Sigmoid colon (tissue), 7 donors: ENCODE results near the gene CTDP1. TPM values are rescaled to one million over a fixed set of nuclear protein-coding genes. Genes with fewer than 3 reads are reported as not detected.

Source experiments
- DNase-seq: peaks from one replicate; pipeline ENCODE4 v3.0.0-alpha.2; 2019
- H3K27ac ChIP-seq, 4 donors: fragments of 200-600 bp; sonication (generic); one replicate each; pipeline ENCODE4 v1.5.1; 2016 to 2019; ENCODE audit warnings: mild to moderate bottlenecking in 1 of 4
- H3K27me3 ChIP-seq, 3 donors: fragments of 200-600 bp; sonication (generic); one replicate each; pipeline ENCODE4 v1.5.1; 2019; ENCODE audit warnings: mild to moderate bottlenecking in 1 of 3
- H3K36me3 ChIP-seq, 4 donors: fragments of 200-600 bp; sonication (generic); one replicate each; pipeline ENCODE4 v1.5.1; 2016 to 2019
- H3K4me1 ChIP-seq, 4 donors: fragments of 200-600 bp; sonication (generic); one replicate each; pipeline ENCODE4 v1.5.1; 2017 to 2019
- H3K4me3 ChIP-seq, 4 donors: fragments of 200-600 bp; sonication (generic); one replicate each; pipeline ENCODE4 v1.5.1; 2017 to 2019; ENCODE audit warnings: mild to moderate bottlenecking in 2 of 4, moderate library complexity in 1 of 4
- H3K9me3 ChIP-seq, 4 donors: fragments of 200-600 bp in 3 of 4; sonication (generic) in 3 of 4; one replicate each; pipeline versions ENCODE4 v1.5.1 to v1.6.1; 2013 to 2019
- CTCF ChIP-seq, 4 experiments: fragments of 450-650 bp in 3 of 4; fragments of 200-600 bp in 1 of 4; IDR thresholded peaks; one replicate each; pipeline ENCODE4 v1.5.1; 2016 to 2019; ENCODE audit warnings: antibody characterized with exemption in 4 of 4, mild to moderate bottlenecking in 3 of 4, moderate library complexity in 2 of 4
- EP300 ChIP-seq, 4 donors: sonication (generic); formaldehyde crosslinking; IDR thresholded peaks; one replicate each; pipeline ENCODE4 v1.6.1; 2017; ENCODE audit warnings: antibody characterized with exemption in 4 of 4
- POLR2A ChIP-seq, 2 donors: fragments of 450-650 bp; IDR thresholded peaks; one replicate each; pipeline ENCODE4 v1.6.1; 2016; ENCODE audit warnings: antibody characterized with exemption in 2 of 2, mild to moderate bottlenecking in 2 of 2, moderate library complexity in 2 of 2
- POLR2AphosphoS5 ChIP-seq, 4 donors: sonication (generic); formaldehyde crosslinking; IDR thresholded peaks; one replicate each; pipeline ENCODE4 v1.6.1; 2017; ENCODE audit warnings: antibody characterized with exemption in 4 of 4
- WGBS, 2 donors: extraction: QIAGEN DNeasy Blood & Tissue Kit; methylation state at CpG; one replicate each; pipeline ENCODE4 v1.1.7; 2013; 5-methylcytosine and 5-hydroxymethylcytosine counted together
- intact Hi-C: fragments of 100-400 bp; cut with DNase I; formaldehyde crosslinking; loops from one replicate; pipeline ENCODE4 v1.15.1; 2023
- polyA plus RNA-seq, 3 donors: library from polyadenylated mRNA; stranded (reverse); fragments of 200-250 nt; gene quantifications; one replicate each; pipeline ENCODE4 v1.2.3, GENCODE V29; 2013
- total RNA-seq, 4 donors: library from RNA; depleted of rRNA; stranded (reverse); fragments of >200 nt; gene quantifications; one replicate each; pipeline ENCODE4 v1.1.0, GENCODE V29; 2016
- donor health status: healthy with polysubstance abuse.
- donor health status: Bipolar disorder and iron deficiency.
- donor health status: healthy.

The CTDP1 gene
- total and polyA plus RNA-seq, 7 donors: 11.1 to 25.9 (median 14.7) TPM

- TF ChIP-seq CTCF (IDR thresholded peaks at IDR 0.05): no peak
- no peak for TF ChIP-seq EP300 (IDR thresholded peaks at IDR 0.05)
- TF ChIP-seq POLR2AphosphoS5 (IDR thresholded peaks at IDR 0.05): no peak
- TF ChIP-seq POLR2A (IDR thresholded peaks at IDR 0.05): no peak
- no peak overlapping the region for H3K27ac ChIP-seq
Measured at GRCh38 chr18:79768745-79769144, 89.1 kb downstream of the CTDP1 start.

GRCh38 chr18:79769698-79770500 lies 90.3 kb downstream of the CTDP1 start:
- TF ChIP-seq POLR2A (IDR thresholded peaks at IDR 0.05) (no peak), CTCF (IDR thresholded peaks at IDR 0.05) (no peak), POLR2AphosphoS5 (IDR thresholded peaks at IDR 0.05) (no peak), EP300 (IDR thresholded peaks at IDR 0.05) (no peak)
- intact Hi-C loops: no loop called here
- Histone ChIP-seq H3K36me3 (no peaks in the 10 kb centered on the region), H3K27me3 (peaks cover 0 to 33% (median 3%) of the 10 kb centered on the region in 3 donors), H3K9me3 (peaks cover 0 to 13% (median 2%) of the 10 kb centered on the region in 4 donors), H3K4me1 (no peaks in the 10 kb centered on the region), H3K4me3 (no peak overlapping the region), H3K27ac (no peak overlapping the region)
- WGBS, 2 donors: 85 to 88% methylated on average over 31 of the region's 31 CpGs
- peak; percentile 47 for DNase-seq

More at GRCh38 chr18:79768745-79769144, 89.1 kb downstream of the CTDP1 start:
- intact Hi-C loops: no loop called here
- H3K36me3 ChIP-seq: no peaks in the 10 kb centered on the region
- DNase-seq: no peak
- 56 to 58% methylated on average over 3 of the region's 3 CpGs for WGBS, 2 donors
- H3K4me1 ChIP-seq: no peaks in the 10 kb centered on the region
- H3K4me3 ChIP-seq: no peak overlapping the region
- H3K27me3 ChIP-seq: peaks cover 0 to 23% (median 3%) of the 10 kb centered on the region in 3 donors
- peaks cover 0 to 13% (median 2%) of the 10 kb centered on the region in 4 donors for H3K9me3 ChIP-seq

GRCh38 chr18:79770501-79770815 lies 90.9 kb downstream of the CTDP1 start:
- no peak for TF ChIP-seq EP300 (IDR thresholded peaks at IDR 0.05)
- no peak for TF ChIP-seq CTCF (IDR thresholded peaks at IDR 0.05)
- TF ChIP-seq POLR2AphosphoS5 (IDR thresholded peaks at IDR 0.05): no peak
- TF ChIP-seq POLR2A (IDR thresholded peaks at IDR 0.05): no peak
- Histone ChIP-seq H3K27ac (no peak overlapping the region), H3K9me3 (peaks cover 0 to 13% (median 2%) of the 10 kb centered on the region in 4 donors), H3K27me3 (peaks cover 3 to 38% (median 4%) of the 10 kb centered on the region in 3 donors), H3K36me3 (no peaks in the 10 kb centered on the region), H3K4me3 (no peak overlapping the region), H3K4me1 (no peaks in the 10 kb centered on the region)
- DNase-seq: peak; percentile 44
- 75 to 79% methylated on average over 11 of the region's 11 CpGs for WGBS, 2 donors
- intact Hi-C loops: no loop called here

GRCh38 chr18:79770826-79771225 lies 91.2 kb downstream of the CTDP1 start:
- no peaks in the 10 kb centered on the region for H3K36me3 ChIP-seq
- no peak overlapping the region for H3K27ac ChIP-seq
- no peak overlapping the region for H3K4me3 ChIP-seq
- peak; percentile 62 for DNase-seq
- H3K9me3 ChIP-seq: peaks cover 0 to 13% (median 2%) of the 10 kb centered on the region in 4 donors
- TF ChIP-seq EP300 (IDR thresholded peaks at IDR 0.05) (no peak), POLR2AphosphoS5 (IDR thresholded peaks at IDR 0.05) (no peak), CTCF (IDR thresholded peaks at IDR 0.05) (no peak), POLR2A (IDR thresholded peaks at IDR 0.05) (no peak)
- H3K4me1 ChIP-seq: no peaks in the 10 kb centered on the region
- H3K27me3 ChIP-seq: peaks cover 3 to 42% (median 6%) of the 10 kb centered on the region in 3 donors
- 79 to 82% methylated on average over 24 of the region's 24 CpGs for WGBS, 2 donors
- intact Hi-C loops: no loop called here
